HepG2 (cell line): ENCODE data around the gene COPA. TPM values are rescaled to one million over a fixed set of nuclear protein-coding genes. Genes with fewer than 3 reads are reported as not detected.

Source experiments
- CREB1 ChIP-seq, 2 experiments: fragments of 450-650 bp in 1 of 2; IDR thresholded peaks; 2 replicates each; pipeline ENCODE4 v1.6.1; 2016 to 2017; ENCODE audit warnings: control low read depth in 1 of 2, mild to moderate bottlenecking in 1 of 2, missing compliant biosample characterization in 1 of 2, missing genetic modification characterization in 1 of 2
- KLF16 ChIP-seq, 2 experiments: sonication (generic) in 1 of 2; formaldehyde crosslinking in 1 of 2; IDR thresholded peaks; 2 replicates each; pipeline versions ENCODE4 v1.6.1 to v1.8.0; 2016 to 2023; ENCODE audit warnings: missing genetic modification reagents in 2 of 2, missing compliant biosample characterization in 1 of 2
- MAX ChIP-seq: IDR thresholded peaks from 2 replicates; pipeline ENCODE4 v1.6.1; 2012; ENCODE audit warnings: inconsistent platforms
- MTERF4 ChIP-seq: sonication (generic); formaldehyde crosslinking; IDR thresholded peaks from 2 replicates; pipeline ENCODE4 v1.8.0; 2023; ENCODE audit warnings: mild to moderate bottlenecking, missing genetic modification reagents
- MXD1 ChIP-seq: sonication (generic); formaldehyde crosslinking; IDR thresholded peaks from 2 replicates; pipeline ENCODE4 v1.4.0; 2020; ENCODE audit warnings: mild to moderate bottlenecking, missing genetic modification reagents
- NFIC ChIP-seq: IDR thresholded peaks from 2 replicates; pipeline ENCODE4 v1.6.1; 2012; ENCODE audit warnings: mild to moderate bottlenecking, low read length, inconsistent platforms
- PITX1 ChIP-seq: sonication (generic); formaldehyde crosslinking; IDR thresholded peaks from 2 replicates; pipeline ENCODE4 v1.5.1; 2020; ENCODE audit warnings: mild to moderate bottlenecking, missing genetic modification reagents
- SP1 ChIP-seq, 2 experiments: fragments of 450-650 bp in 1 of 2; sonication (generic) in 1 of 2; formaldehyde crosslinking in 1 of 2; IDR thresholded peaks; 2 replicates each; pipeline versions ENCODE4 v1.4.0 to v1.6.1; 2016 to 2020; ENCODE audit warnings: missing genetic modification reagents in 1 of 2
- THAP9 ChIP-seq: sonication (generic); formaldehyde crosslinking; IDR thresholded peaks from 2 replicates; pipeline ENCODE4; 2020; ENCODE audit warnings: missing genetic modification reagents, mild to moderate bottlenecking, borderline replicate concordance
- TOE1 ChIP-seq: sonication (generic); formaldehyde crosslinking; IDR thresholded peaks from 2 replicates; pipeline ENCODE4 v1.4.0; 2020; ENCODE audit warnings: mild to moderate bottlenecking, missing genetic modification reagents
- ZFY ChIP-seq: sonication (generic); formaldehyde crosslinking; IDR thresholded peaks from 2 replicates; pipeline ENCODE4 v1.4.0; 2020; ENCODE audit warnings: missing genetic modification reagents
- ZKSCAN1 ChIP-seq: fragments of 150-350 bp; IDR thresholded peaks from 2 replicates; pipeline ENCODE4 v1.6.1; 2014; ENCODE audit warnings: low read length
- ZNF382 ChIP-seq: sonication (generic); formaldehyde crosslinking; IDR thresholded peaks from 2 replicates; pipeline ENCODE4 v1.5.0; 2020; ENCODE audit warnings: missing genetic modification reagents, mild to moderate bottlenecking, borderline replicate concordance
- ZNF598 ChIP-seq: sonication (generic); formaldehyde crosslinking; IDR thresholded peaks from 2 replicates; pipeline ENCODE4 v1.5.1; 2020; ENCODE audit warnings: mild to moderate bottlenecking, missing genetic modification reagents, borderline replicate concordance
- ZNF605 ChIP-seq: sonication (generic); formaldehyde crosslinking; IDR thresholded peaks from 2 replicates; pipeline ENCODE4 v1.8.0; 2022; ENCODE audit warnings: mild to moderate bottlenecking, missing genetic modification reagents
- ZNF839 ChIP-seq: sonication (generic); formaldehyde crosslinking; IDR thresholded peaks from 2 replicates; pipeline ENCODE4 v1.4.0; 2020; ENCODE audit warnings: missing genetic modification reagents, mild to moderate bottlenecking, borderline replicate concordance
- ZNF879 ChIP-seq: sonication (generic); formaldehyde crosslinking; IDR thresholded peaks from 2 replicates; pipeline ENCODE4 v1.8.1; 2023; ENCODE audit warnings: missing genetic modification reagents
- polyA plus RNA-seq, 8 experiments: library from polyadenylated mRNA; depleted of rRNA in 3 of 8; stranded (reverse) in 7 of 8; unstranded in 1 of 8; fragments of >200 nt; fragmentation: Illumina TruSeq in 4 of 8; extraction: Trizol in 4 of 8; gene quantifications; 2 replicates each; pipeline versions ENCODE4 v1.2.1 to v1.2.3, GENCODE V29; 2011 to 2016; ENCODE audit warnings: low read depth in 4 of 8, missing spikeins in 1 of 8, mixed read lengths in 1 of 8; ENCODE audit not compliant: insufficient read depth in 1 of 8
- total RNA-seq, 5 experiments: library from RNA; depleted of rRNA; stranded (reverse); fragments of >200 nt; fragmentation: Illumina TruSeq; extraction: Trizol; gene quantifications; 2 replicates each; pipeline ENCODE4 v1.2.3, GENCODE V29; 2016; ENCODE audit warnings: low read depth in 1 of 5
- TF ChIP-seq, protein P1 (sequence below): sonication (generic); formaldehyde crosslinking; IDR thresholded peaks from 2 replicates; pipeline ENCODE4 v1.5.1; 2020; ENCODE audit warnings: missing genetic modification reagents, mild to moderate bottlenecking, borderline replicate concordance
- TF ChIP-seq, protein P2 (sequence below): IDR thresholded peaks from 2 replicates; pipeline ENCODE4 v1.6.1; 2016; ENCODE audit warnings: missing compliant biosample characterization, missing genetic modification reagents, borderline replicate concordance

Gene COPA
- total and polyA plus RNA-seq, 2 of the 13 experiments (the other 11 are each of a cell fraction or from before 2014, with no cell fraction given): 160 to 197 TPM

GRCh38 chr1:160261893-160262794 lies 80.9 kb downstream of the COPA start, which contains the start of gene DCAF8 (continued):
- TF ChIP-seq, protein P1, sequence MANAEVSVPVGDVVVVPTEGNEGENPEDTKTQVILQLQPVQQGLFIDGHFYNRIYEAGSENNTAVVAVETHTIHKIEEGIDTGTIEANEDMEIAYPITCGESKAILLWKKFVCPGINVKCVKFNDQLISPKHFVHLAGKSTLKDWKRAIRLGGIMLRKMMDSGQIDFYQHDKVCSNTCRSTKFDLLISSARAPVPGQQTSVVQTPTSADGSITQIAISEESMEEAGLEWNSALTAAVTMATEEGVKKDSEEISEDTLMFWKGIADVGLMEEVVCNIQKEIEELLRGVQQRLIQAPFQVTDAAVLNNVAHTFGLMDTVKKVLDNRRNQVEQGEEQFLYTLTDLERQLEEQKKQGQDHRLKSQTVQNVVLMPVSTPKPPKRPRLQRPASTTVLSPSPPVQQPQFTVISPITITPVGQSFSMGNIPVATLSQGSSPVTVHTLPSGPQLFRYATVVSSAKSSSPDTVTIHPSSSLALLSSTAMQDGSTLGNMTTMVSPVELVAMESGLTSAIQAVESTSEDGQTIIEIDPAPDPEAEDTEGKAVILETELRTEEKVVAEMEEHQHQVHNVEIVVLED (CRISPR knock-in tag): peak; percentile 94
- TF ChIP-seq ZNF879 (no peak), ZNF598 (no peak; the same call in 1 of the 2 replicates), MXD1 (CRISPR knock-in tag) (peak; percentile 84), MAX (peak; percentile 61), PITX1 (CRISPR knock-in tag) (peak; percentile 7; the same call in 1 of the 2 replicates), THAP9 (CRISPR knock-in tag) (peak; percentile 97), CREB1 (IDR thresholded peaks at IDR 0.05) (0 out of 2 replicates have a peak, but pooled peaks have one; percentile 20), CREB1 (CRISPR knock-in tag; IDR thresholded peaks at IDR 0.05) (peak; percentile 32; the same call in 1 of the 2 replicates), ZNF605 (CRISPR knock-in tag) (peak; percentile 93), ZKSCAN1 (0 out of 2 replicates have a peak, but pooled peaks have one; percentile 19), TOE1 (CRISPR knock-in tag) (no peak; the same call in 1 of the 2 replicates), MTERF4 (peak; percentile 73; the same call in 1 of the 2 replicates), KLF16 (CRISPR knock-in tag; IDR thresholded peaks at IDR 0.05) (peak in 1 of 2 experiments; percentile 95; a peak in 2 of 4 replicates), ZFY (CRISPR knock-in tag) (peak; percentile 96), ZNF382 (no peak), SP1 (IDR thresholded peaks at IDR 0.05) (no peak), SP1 (CRISPR knock-in tag; IDR thresholded peaks at IDR 0.05) (peak; percentile 67), ZNF839 (CRISPR knock-in tag) (no peak; the same call in 1 of the 2 replicates), NFIC (no peak)
- TF ChIP-seq, protein P2, sequence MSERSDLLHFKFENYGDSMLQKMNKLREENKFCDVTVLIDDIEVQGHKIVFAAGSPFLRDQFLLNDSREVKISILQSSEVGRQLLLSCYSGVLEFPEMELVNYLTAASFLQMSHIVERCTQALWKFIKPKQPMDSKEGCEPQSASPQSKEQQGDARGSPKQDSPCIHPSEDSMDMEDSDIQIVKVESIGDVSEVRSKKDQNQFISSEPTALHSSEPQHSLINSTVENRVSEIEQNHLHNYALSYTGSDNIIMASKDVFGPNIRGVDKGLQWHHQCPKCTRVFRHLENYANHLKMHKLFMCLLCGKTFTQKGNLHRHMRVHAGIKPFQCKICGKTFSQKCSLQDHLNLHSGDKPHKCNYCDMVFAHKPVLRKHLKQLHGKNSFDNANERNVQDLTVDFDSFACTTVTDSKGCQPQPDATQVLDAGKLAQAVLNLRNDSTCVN (CRISPR knock-in tag): peak; percentile 66
